ENCODE data around the gene KIF22. TPM values are rescaled to one million over a fixed set of nuclear protein-coding genes. Genes with fewer than 3 reads are reported as not detected.
"Not testable (repeated sequence)": the region's sequence is repeated elsewhere in the genome, so short reads cannot be mapped to it uniquely, and the experiment has no call there.

KIF22 gene
- total and polyA plus RNA-seq, 9 of the 15 experiments (the other 6 are each of a cell fraction or from before 2014, with no cell fraction given): 8.7 to 232 (median 131) TPM

GRCh38 chr16:29784901-29785500 lies 5.5 kb upstream of the KIF22 start (continued):
- TF ChIP-seq MGA (IDR thresholded peaks at IDR 0.05) (peak; percentile 39; the same call in 1 of the 2 replicates), SRSF7 (optimal IDR thresholded peaks at IDR 0.05; ENCODE audit: low read depth, low read length) (no peak)

- H3K4me3 ChIP-seq; H3K27me3 ChIP-seq (ENCODE audit: control insufficient read depth in 2 of 2, insufficient read depth in 2 of 2, low read length in 2 of 2); H3K4me2 ChIP-seq (ENCODE audit: insufficient read depth, low read length); FAIRE-seq; ATAC-seq; H3K9me3 ChIP-seq (replicated peaks; ENCODE audit: control insufficient read depth, insufficient read depth, low read depth, low read length); H2AFZ ChIP-seq (ENCODE audit: low read depth, low read length); H3K9ac ChIP-seq (ENCODE audit: insufficient read depth in 1 of 2, low read depth in 2 of 2, low read length in 2 of 2); BruUV-seq (replicated peaks); in situ Hi-C loops (cut with MboI); H4K20me1 ChIP-seq (replicated peaks; ENCODE audit: control insufficient read depth, insufficient read depth, low read length); DNase-seq (ENCODE audit: extremely low read depth in 1 of 4, low spot score in 3 of 4); H3K36me3 ChIP-seq (ENCODE audit: control insufficient read depth, insufficient read depth, low read length); H3K9me1 ChIP-seq (ENCODE audit: control insufficient read depth, insufficient read depth, low read length); CTCF ChIA-PET (ENCODE audit: low intra/inter-chr PET ratio); H3K27ac ChIP-seq (ENCODE audit: extremely low read depth, low read depth, low read length): not testable (repeated sequence)
- WGBS (ENCODE audit: insufficient coverage, low coverage, missing lambda C conversion rate): 26% methylated on average over 4 of the region's 4 CpGs
- intact Hi-C loops (cut with micrococcal nuclease): loop anchor here (10.0 kb wide), 1 partner anchor 82 kb away; no protein-coding TSS in a partner anchor
- peaks cover 12 to 14% of the 10 kb centered on the region in 2 experiments for H3K4me1 ChIP-seq (replicated peaks in 1 of 2; ENCODE audit: control insufficient read depth in 2 of 2, insufficient read depth in 2 of 2, low read length in 2 of 2)
- POLR2A ChIA-PET: interaction anchor here (0.7 to 1.8 kb wide), 2 partner anchors 17 to 35 kb away, joined by 4 to 6 read pairs; no protein-coding TSS in a partner anchor
- H3K79me2 ChIP-seq (ENCODE audit: control insufficient read depth, insufficient read depth, low read length): peaks cover 24% of the 10 kb centered on the region
Measured at GRCh38 chr16:29787155-29787554, 3.4 kb upstream of the KIF22 start.

All from K562 (cell line).